GM18951 (cell line): Measurements from ENCODE around the gene DPP10.

Experiments used
- POLR2A ChIP-seq: IDR thresholded peaks from 4 replicates; pipeline ENCODE4 v1.6.1; 2011; ENCODE audit warnings: mild to moderate bottlenecking; ENCODE audit not compliant: insufficient read length, insufficient read depth; ENCODE audit errors: extremely low read depth
- in situ Hi-C: fragments of 300-500 bp; cut with MboI; formaldehyde crosslinking; loops from one replicate; pipeline ENCODE4 v1.12.0; 2022; ENCODE audit warnings: low sequenced_read_pairs, mixed read lengths, inconsistent platforms; ENCODE audit not compliant: unreplicated experiment

DPP10 gene

GRCh38 chr2:115580784-115581183 lies 1138.3 kb downstream of the DPP10 start:
- in situ Hi-C loops, result no loop called here
- TF ChIP-seq POLR2A, result no peak

GRCh38 chr2:115584507-115584906 lies 1142.1 kb downstream of the DPP10 start:
- in situ Hi-C loops, result no loop called here
- no peak for TF ChIP-seq POLR2A

- in situ Hi-C loops, result no loop called here
- no peak for TF ChIP-seq POLR2A
These were observed 1154.4 kb downstream of the DPP10 start for GRCh38 chr2:115596659-115597375.

- TF ChIP-seq POLR2A, result no peak
- in situ Hi-C loops, result no loop called here
These were observed 1160.8 kb downstream of the DPP10 start for GRCh38 chr2:115603285-115603684.

- in situ Hi-C loops, result no loop called here
- TF ChIP-seq POLR2A, result no peak
These were observed 1163.9 kb downstream of the DPP10 start for GRCh38 chr2:115606350-115606749.

- TF ChIP-seq POLR2A, result no peak
- in situ Hi-C loops, result no loop called here
These were observed 1167.5 kb downstream of the DPP10 start for GRCh38 chr2:115609978-115610377.

- in situ Hi-C loops, result no loop called here
- no peak for TF ChIP-seq POLR2A
These were observed 1168.4 kb downstream of the DPP10 start for GRCh38 chr2:115610888-115611287.

- TF ChIP-seq POLR2A, result no peak
- in situ Hi-C loops, result no loop called here
These were observed 1181.9 kb downstream of the DPP10 start for GRCh38 chr2:115624332-115624731.

GRCh38 chr2:115634578-115634977 lies 1192.1 kb downstream of the DPP10 start:
- no peak for TF ChIP-seq POLR2A
- in situ Hi-C loops, result no loop called here

- in situ Hi-C loops, result no loop called here
- TF ChIP-seq POLR2A, result no peak
These were observed 1193.0 kb downstream of the DPP10 start for GRCh38 chr2:115635430-115635829.

- in situ Hi-C loops, result no loop called here
- no peak for TF ChIP-seq POLR2A
These were observed 1207.3 kb downstream of the DPP10 start for GRCh38 chr2:115649731-115650130.

- TF ChIP-seq POLR2A, result no peak
- in situ Hi-C loops, result no loop called here
These were observed 1208.4 kb downstream of the DPP10 start for GRCh38 chr2:115650827-115651226.

- in situ Hi-C loops, result no loop called here
- no peak for TF ChIP-seq POLR2A
These were observed 1210.2 kb downstream of the DPP10 start for GRCh38 chr2:115652652-115653051.

GRCh38 chr2:115654362-115654761 lies 1211.9 kb downstream of the DPP10 start:
- TF ChIP-seq POLR2A, result no peak
- in situ Hi-C loops, result no loop called here
